ENCODE results near the gene TRAPPC2.

DNA sequence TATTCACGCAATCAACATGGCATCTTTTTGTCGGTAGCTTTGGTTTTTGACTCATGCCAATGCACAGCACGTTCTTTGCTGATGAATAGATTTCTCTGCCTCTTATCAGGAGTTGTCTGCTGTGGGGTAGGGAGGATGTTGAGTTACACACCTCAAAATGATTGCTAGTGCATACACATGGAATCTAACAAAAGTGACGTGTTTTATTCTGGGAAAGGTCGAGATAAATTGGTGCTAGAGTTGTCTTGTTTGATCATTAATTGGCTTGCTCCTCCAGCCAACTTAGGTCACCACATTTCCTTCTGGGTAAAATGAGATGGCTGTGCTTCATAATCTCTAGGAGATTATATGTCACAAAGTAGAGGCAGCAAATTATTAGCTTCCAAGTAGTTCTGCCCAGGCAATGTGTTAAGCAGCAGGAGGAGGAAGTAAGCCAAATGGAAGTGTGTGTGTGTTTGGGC is 41.6 kb downstream of the TRAPPC2 start:
- TF ChIP-seq EZH2 (IDR thresholded peaks at IDR 0.05) (no peak), POLR2AphosphoS5 (IDR thresholded peaks at IDR 0.05; ENCODE audit: borderline replicate concordance, low read depth, low read length) (no peak), FOXP2 (optimal IDR thresholded peaks at IDR 0.05; ENCODE audit: control extremely low read depth, extremely low read length, insufficient read depth) (no peak)

All from SK-N-MC (cell line).